GM10266 (cell line): ENCODE data around the gene PCCA.

Experiments used
- DNase-seq: peaks from one replicate; pipeline ENCODE4 v3.0.0; 2012; ENCODE audit errors: extremely low spot score
- CTCF ChIP-seq: IDR thresholded peaks from 2 replicates; pipeline ENCODE4 v1.5.1; 2012; ENCODE audit warnings: mild to moderate bottlenecking, low read depth; ENCODE audit not compliant: control insufficient read depth, insufficient read depth; ENCODE audit errors: missing control alignments

The PCCA gene

GRCh38 chr13:100473501-100474044, 384.7 kb downstream of the PCCA start:
- TF ChIP-seq CTCF, result no peak

GRCh38 chr13:100476963-100477362, 388.1 kb downstream of the PCCA start:
- no peak for DNase-seq
- TF ChIP-seq CTCF, result no peak

More at GRCh38 chr13:100473501-100474044, 384.7 kb downstream of the PCCA start:
- DNase-seq, result no peak

DNA sequence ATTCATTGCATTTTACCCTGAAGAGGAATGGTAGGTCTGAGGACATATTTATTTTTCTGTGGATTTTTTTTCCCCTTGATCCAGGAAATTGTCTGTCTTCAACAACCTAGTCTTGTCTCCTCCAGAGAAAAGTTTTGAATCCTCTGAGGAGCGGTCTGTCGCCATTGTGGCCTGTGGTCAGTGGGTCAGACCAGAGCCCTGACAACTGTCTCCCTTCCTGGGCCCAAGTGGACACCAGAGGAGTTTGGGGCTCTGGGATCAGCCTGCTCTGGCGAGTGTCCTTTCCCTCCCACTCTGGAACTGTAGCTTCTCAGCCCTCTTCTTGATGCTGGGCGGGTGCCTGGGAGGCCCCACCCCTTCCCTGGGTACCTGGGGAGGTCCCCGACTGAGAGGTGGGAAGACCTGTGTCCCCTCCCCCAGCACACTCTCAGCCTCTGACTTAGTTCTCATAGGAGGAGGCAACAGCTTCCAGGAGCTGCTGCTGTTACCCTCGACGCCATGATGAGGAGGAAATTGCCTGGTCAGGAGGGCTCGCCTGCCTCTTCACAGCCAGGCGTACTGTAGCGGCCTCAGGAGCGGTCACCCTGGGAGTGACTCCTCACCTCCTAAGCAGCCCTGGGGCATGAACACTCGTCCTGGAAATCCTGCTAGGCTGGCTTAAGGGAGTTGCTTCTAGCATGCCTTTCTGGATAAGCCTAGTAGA, 389.4 kb downstream of the PCCA start:
- TF ChIP-seq CTCF, result no peak
- DNase-seq, result no peak

GRCh38 chr13:100480676-100481075, 391.8 kb downstream of the PCCA start:
- TF ChIP-seq CTCF, result no peak
- no peak for DNase-seq

GRCh38 chr13:100483139-100483538, 394.2 kb downstream of the PCCA start:
- DNase-seq, result no peak
- no peak for TF ChIP-seq CTCF

DNA sequence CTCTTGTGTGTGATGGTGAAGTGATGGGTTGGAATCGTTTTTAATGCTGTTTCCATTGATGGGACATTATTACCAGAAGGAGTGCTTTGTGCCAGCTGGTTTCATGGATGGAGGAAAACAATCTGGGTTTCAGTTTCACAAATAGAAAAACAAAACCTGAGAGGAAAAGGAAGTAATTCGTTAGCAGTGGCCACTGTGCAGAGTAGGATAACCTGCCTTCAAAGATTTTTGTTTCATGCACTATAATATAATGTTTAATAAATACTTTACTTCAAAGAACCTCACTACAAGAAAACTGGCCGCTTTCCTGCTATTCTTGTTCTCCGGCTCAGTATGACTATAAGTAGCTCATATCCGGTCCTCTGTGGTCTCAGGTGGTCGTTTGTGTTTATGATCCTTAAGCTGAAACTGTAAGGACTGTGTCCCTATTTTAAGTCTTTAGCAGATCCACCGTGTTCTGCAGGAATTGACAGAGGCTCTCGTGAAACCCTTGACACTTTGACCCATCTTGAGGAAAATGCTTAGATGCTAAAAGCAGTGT, 395.0 kb downstream of the PCCA start:
- no peak for DNase-seq

More for the DNA sequence above, 395.0 kb downstream of the PCCA start:
- no peak for TF ChIP-seq CTCF
